ENCODE measurements around the gene RIMS4. TPM values are rescaled to one million over a fixed set of nuclear protein-coding genes. Genes with fewer than 3 reads are reported as not detected.
"Not testable (repeated sequence)": the region's sequence is repeated elsewhere in the genome, so short reads cannot be mapped to it uniquely, and the experiment has no call there.

Gene RIMS4
- total RNA-seq, 2 experiments from 2014 or later, result not detected

GRCh38 chr20:44828640-44829039 is 18.3 kb upstream of the RIMS4 start:
- H3K9me3 Mint-ChIP-seq, result no peaks in the 10 kb centered on the region
- peaks cover 0 to 3% of the 10 kb centered on the region in 2 experiments for H3K9me3 ChIP-seq (ENCODE audit: control insufficient read depth in 1 of 2, insufficient read depth in 1 of 2, low read length in 2 of 2)
- intact Hi-C loops (cut with DNase I, micrococcal nuclease), result no loop called here

GRCh38 chr20:44827401-44827800 is 17.1 kb upstream of the RIMS4 start:
- ATAC-seq (ENCODE audit: poor library complexity), result no peak
- Histone ChIP-seq H3K4me1 (ENCODE audit: insufficient read depth, low read length) (no peaks in the 10 kb centered on the region), H3K27ac (ENCODE audit: low read depth in 1 of 2, low read length in 2 of 2) (no peak overlapping the region), H3K36me3 (ENCODE audit: insufficient read depth, low read length) (no peaks in the 10 kb centered on the region), H3K4me3 (ENCODE audit: low read length) (no peak overlapping the region), H3K27me3 (ENCODE audit: control insufficient read depth in 1 of 2, insufficient read depth in 2 of 2, low read length in 2 of 2) (peaks cover 10 to 12% of the 10 kb centered on the region in 2 experiments), H3K9me3 (ENCODE audit: control insufficient read depth in 1 of 2, insufficient read depth in 1 of 2, low read length in 2 of 2) (peaks cover 0 to 3% of the 10 kb centered on the region in 2 experiments)
- CTCF ChIA-PET, result no interaction called here
- no peak for DNase-seq
- TF ChIP-seq CTCF (IDR thresholded peaks at IDR 0.05), result no peak
- H3K4me3 Mint-ChIP-seq, result no peak overlapping the region
- intact Hi-C loops (cut with DNase I, micrococcal nuclease), result no loop called here
- no peak overlapping the region for H3K27ac Mint-ChIP-seq
- H3K27me3 Mint-ChIP-seq, result peaks cover 31% of the 10 kb centered on the region
- H3K36me3 Mint-ChIP-seq (ENCODE audit: low read depth), result no peaks in the 10 kb centered on the region
- no peaks in the 10 kb centered on the region for H3K9me3 Mint-ChIP-seq
- no peaks in the 10 kb centered on the region for H3K4me1 Mint-ChIP-seq (ENCODE audit: low read depth)
- POLR2A ChIA-PET, result no interaction called here

More at GRCh38 chr20:44828640-44829039, 18.3 kb upstream of the RIMS4 start:
- no peak for ATAC-seq (ENCODE audit: poor library complexity)
- H3K27me3 Mint-ChIP-seq, result peaks cover 37% of the 10 kb centered on the region
- Histone ChIP-seq H3K36me3 (ENCODE audit: insufficient read depth, low read length) (no peaks in the 10 kb centered on the region), H3K4me3 (ENCODE audit: low read length) (no peak overlapping the region), H3K4me1 (ENCODE audit: insufficient read depth, low read length) (no peaks in the 10 kb centered on the region), H3K27me3 (ENCODE audit: control insufficient read depth in 1 of 2, insufficient read depth in 2 of 2, low read length in 2 of 2) (peaks cover 12 to 17% of the 10 kb centered on the region in 2 experiments), H3K27ac (ENCODE audit: low read depth in 1 of 2, low read length in 2 of 2) (no peak overlapping the region)
- POLR2A ChIA-PET, result no interaction called here
- no peaks in the 10 kb centered on the region for H3K36me3 Mint-ChIP-seq (ENCODE audit: low read depth)
- CTCF ChIA-PET, result no interaction called here
- H3K4me1 Mint-ChIP-seq (ENCODE audit: low read depth), result no peaks in the 10 kb centered on the region
- TF ChIP-seq CTCF (IDR thresholded peaks at IDR 0.05), result no peak
- no peak overlapping the region for H3K4me3 Mint-ChIP-seq
- no peak for DNase-seq
- H3K27ac Mint-ChIP-seq, result no peak overlapping the region

- CTCF ChIA-PET; DNase-seq; H3K4me3 Mint-ChIP-seq; H3K9me3 Mint-ChIP-seq; H3K36me3 ChIP-seq (ENCODE audit: insufficient read depth, low read length); H3K4me1 ChIP-seq (ENCODE audit: insufficient read depth, low read length); intact Hi-C loops (cut with DNase I, micrococcal nuclease); H3K9me3 ChIP-seq (ENCODE audit: control insufficient read depth in 1 of 2, insufficient read depth in 1 of 2, low read length in 2 of 2); POLR2A ChIA-PET; H3K36me3 Mint-ChIP-seq (ENCODE audit: low read depth); H3K27ac ChIP-seq (ENCODE audit: low read depth in 1 of 2, low read length in 2 of 2); H3K27ac Mint-ChIP-seq; H3K27me3 Mint-ChIP-seq; ATAC-seq (ENCODE audit: poor library complexity); H3K4me1 Mint-ChIP-seq (ENCODE audit: low read depth); H3K4me3 ChIP-seq (ENCODE audit: low read length); H3K27me3 ChIP-seq (ENCODE audit: control insufficient read depth in 1 of 2, insufficient read depth in 2 of 2, low read length in 2 of 2): not testable (repeated sequence)
Measured at GRCh38 chr20:44821576-44821975, 11.2 kb upstream of the RIMS4 start.

GRCh38 chr20:44819936-44820335 is 9.6 kb upstream of the RIMS4 start:
- Mint-ChIP-seq H3K4me1 (ENCODE audit: low read depth) (no peaks in the 10 kb centered on the region), H3K4me3 (no peak overlapping the region), H3K27me3 (no peaks in the 10 kb centered on the region), H3K27ac (no peak overlapping the region), H3K36me3 (ENCODE audit: low read depth) (no peaks in the 10 kb centered on the region), H3K9me3 (no peaks in the 10 kb centered on the region)
- no peak for ATAC-seq (ENCODE audit: poor library complexity)
- DNase-seq, result no peak
- Histone ChIP-seq H3K9me3 (ENCODE audit: control insufficient read depth in 1 of 2, insufficient read depth in 1 of 2, low read length in 2 of 2) (no peaks in the 10 kb centered on the region), H3K36me3 (ENCODE audit: insufficient read depth, low read length) (no peaks in the 10 kb centered on the region), H3K4me1 (ENCODE audit: insufficient read depth, low read length) (no peaks in the 10 kb centered on the region), H3K27me3 (ENCODE audit: control insufficient read depth in 1 of 2, insufficient read depth in 2 of 2, low read length in 2 of 2) (no peaks in the 10 kb centered on the region), H3K27ac (ENCODE audit: low read depth in 1 of 2, low read length in 2 of 2) (no peak overlapping the region), H3K4me3 (ENCODE audit: low read length) (no peak overlapping the region)
- ChIA-PET CTCF (no interaction called here), POLR2A (no interaction called here)
- no peak for TF ChIP-seq CTCF (IDR thresholded peaks at IDR 0.05)
- intact Hi-C loops (cut with DNase I, micrococcal nuclease), result no loop called here
